Skeletal muscle tissue (tissue), 4 donors: ENCODE results near the gene ATP2B3. TPM values are rescaled to one million over a fixed set of nuclear protein-coding genes. Genes with fewer than 3 reads are reported as not detected.

Source experiments
- H3K27ac ChIP-seq: one replicate; pipeline ENCODE4 v1.7.0; 2013; ENCODE audit warnings: mild to moderate bottlenecking, low read depth, low read length, inconsistent platforms
- H3K27me3 ChIP-seq, 3 donors: one replicate each; pipeline ENCODE4 v1.7.0; 2013; ENCODE audit warnings: low read length in 3 of 3; ENCODE audit not compliant: control insufficient read depth in 3 of 3, insufficient read depth in 3 of 3
- H3K36me3 ChIP-seq, 3 donors: one replicate each; pipeline ENCODE4 v1.7.0; 2013; ENCODE audit warnings: low read length in 3 of 3; ENCODE audit not compliant: control insufficient read depth in 3 of 3, insufficient read depth in 3 of 3
- H3K4me1 ChIP-seq, 3 donors: one replicate each; pipeline ENCODE4 v1.7.0; 2013; ENCODE audit warnings: low read length in 3 of 3, mild to moderate bottlenecking in 3 of 3; ENCODE audit not compliant: control insufficient read depth in 3 of 3, insufficient read depth in 3 of 3
- H3K4me3 ChIP-seq, 3 donors: one replicate each; pipeline ENCODE4 v1.7.0; 2013; ENCODE audit warnings: low read length in 3 of 3
- H3K9ac ChIP-seq, 3 donors: one replicate each; pipeline ENCODE4 v1.7.0; 2013; ENCODE audit warnings: low read length in 3 of 3, mild to moderate bottlenecking in 3 of 3, moderate library complexity in 2 of 3, low read depth in 1 of 3
- H3K9me3 ChIP-seq, 3 donors: one replicate each; pipeline ENCODE4 v1.7.0; 2013; ENCODE audit warnings: low read length in 3 of 3; ENCODE audit not compliant: control insufficient read depth in 3 of 3
- total RNA-seq: library from RNA; depleted of rRNA; stranded (reverse); fragments of >200 nt; gene quantifications from one replicate; pipeline ENCODE4 v1.2.3, GENCODE V29; 2014
- donor health status: Osteomylitis.

ATP2B3 gene
- total RNA-seq, 1 donor from 2014 or later: 0.52 TPM

DNA sequence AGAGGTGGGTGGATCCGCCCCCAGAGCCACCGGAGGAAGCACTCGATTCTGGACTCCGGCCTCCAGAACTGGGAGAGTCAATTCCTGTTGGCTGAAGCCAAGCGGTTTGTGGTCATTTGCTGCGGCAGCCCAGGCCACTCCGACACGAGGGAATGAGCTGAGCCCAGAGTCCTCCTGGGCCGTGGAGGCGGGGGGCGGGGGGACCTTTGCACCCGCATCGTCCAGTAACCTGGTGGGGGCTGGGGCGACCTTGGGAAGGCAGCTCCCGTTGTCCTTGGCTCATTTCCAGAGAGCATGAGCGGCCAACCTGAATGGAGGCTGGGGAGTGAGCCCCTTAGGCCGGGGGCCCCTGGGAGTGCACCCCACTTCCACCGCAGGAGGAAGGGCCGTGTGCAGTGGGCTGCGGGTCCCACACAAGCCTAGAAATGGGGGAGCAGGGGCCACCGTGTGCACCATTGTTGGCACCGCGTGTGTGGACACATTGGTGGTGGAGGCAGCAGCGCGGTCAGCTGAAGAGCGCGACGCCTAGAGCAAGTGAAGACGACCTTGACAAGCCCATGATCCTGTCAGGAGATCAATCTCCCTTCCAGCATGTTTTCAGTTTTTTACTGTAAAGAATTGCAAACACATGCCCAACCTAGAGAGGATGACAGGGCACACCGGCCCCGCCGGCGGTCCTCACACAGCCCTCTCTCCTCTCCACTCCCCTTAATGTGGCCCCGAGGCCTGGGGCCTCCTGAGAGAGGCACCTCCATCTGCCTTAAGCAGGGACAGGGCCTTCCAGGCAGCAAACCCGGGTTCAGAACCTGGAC is 109.6 kb downstream of the ATP2B3 start:
- H3K27me3 ChIP-seq: peaks cover 0 to 21% (median 10%) of the 10 kb centered on the region in 3 donors
- no peaks in the 10 kb centered on the region for H3K9me3 ChIP-seq
- H3K9ac ChIP-seq: no peak overlapping the region
- no peaks in the 10 kb centered on the region for H3K4me1 ChIP-seq
- H3K27ac ChIP-seq: no peak overlapping the region
- H3K4me3 ChIP-seq: no peak overlapping the region
- H3K36me3 ChIP-seq: no peaks in the 10 kb centered on the region

- Histone ChIP-seq H3K27ac (no peak overlapping the region), H3K9ac (no peak overlapping the region), H3K4me3 (no peak overlapping the region), H3K4me1 (no peaks in the 10 kb centered on the region), H3K9me3 (no peaks in the 10 kb centered on the region), H3K27me3 (peaks cover 0 to 21% (median 10%) of the 10 kb centered on the region in 3 donors), H3K36me3 (no peaks in the 10 kb centered on the region)
Measured at GRCh38 chrX:153627675-153628111, 110.3 kb downstream of the ATP2B3 start.

- Histone ChIP-seq H3K27ac (no peak overlapping the region), H3K9ac (no peak overlapping the region), H3K4me3 (no peak overlapping the region), H3K27me3 (peaks cover 0 to 18% (median 9%) of the 10 kb centered on the region in 3 donors), H3K36me3 (no peaks in the 10 kb centered on the region), H3K4me1 (no peaks in the 10 kb centered on the region), H3K9me3 (no peaks in the 10 kb centered on the region)
Measured at GRCh38 chrX:153628129-153628528, 110.7 kb downstream of the ATP2B3 start.

DNA sequence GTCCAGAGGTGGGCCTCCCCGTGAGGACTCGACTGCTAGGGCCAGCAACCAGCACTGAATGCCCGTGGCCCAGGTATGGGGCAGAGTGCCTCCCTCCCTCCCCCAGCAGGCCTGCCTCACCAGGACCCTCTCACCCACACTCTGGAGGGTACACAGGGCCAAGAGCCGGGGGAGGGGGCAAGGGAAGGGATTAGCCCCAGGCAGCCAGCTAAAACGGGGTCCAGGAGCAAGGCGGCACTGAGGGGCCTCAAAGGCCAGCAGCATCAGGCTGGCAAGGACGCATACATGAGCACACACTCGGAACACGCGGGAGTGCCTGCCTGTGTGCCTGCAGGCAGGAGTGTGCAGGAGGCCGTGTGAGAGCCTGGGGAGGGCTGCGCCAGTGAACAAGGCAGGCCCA is 111.2 kb downstream of the ATP2B3 start:
- Histone ChIP-seq H3K4me3 (no peak overlapping the region), H3K9ac (no peak overlapping the region), H3K4me1 (no peaks in the 10 kb centered on the region), H3K36me3 (no peaks in the 10 kb centered on the region), H3K27ac (no peak overlapping the region), H3K27me3 (peaks cover 0 to 12% (median 6%) of the 10 kb centered on the region in 3 donors), H3K9me3 (no peaks in the 10 kb centered on the region)

GRCh38 chrX:153631346-153631745 is 113.9 kb downstream of the ATP2B3 start:
- Histone ChIP-seq H3K4me1 (no peaks in the 10 kb centered on the region), H3K27ac (no peak overlapping the region), H3K36me3 (no peaks in the 10 kb centered on the region), H3K9me3 (no peaks in the 10 kb centered on the region), H3K9ac (no peak overlapping the region), H3K27me3 (peaks cover 0 to 7% (median 0%) of the 10 kb centered on the region in 3 donors), H3K4me3 (no peak overlapping the region)

DNA sequence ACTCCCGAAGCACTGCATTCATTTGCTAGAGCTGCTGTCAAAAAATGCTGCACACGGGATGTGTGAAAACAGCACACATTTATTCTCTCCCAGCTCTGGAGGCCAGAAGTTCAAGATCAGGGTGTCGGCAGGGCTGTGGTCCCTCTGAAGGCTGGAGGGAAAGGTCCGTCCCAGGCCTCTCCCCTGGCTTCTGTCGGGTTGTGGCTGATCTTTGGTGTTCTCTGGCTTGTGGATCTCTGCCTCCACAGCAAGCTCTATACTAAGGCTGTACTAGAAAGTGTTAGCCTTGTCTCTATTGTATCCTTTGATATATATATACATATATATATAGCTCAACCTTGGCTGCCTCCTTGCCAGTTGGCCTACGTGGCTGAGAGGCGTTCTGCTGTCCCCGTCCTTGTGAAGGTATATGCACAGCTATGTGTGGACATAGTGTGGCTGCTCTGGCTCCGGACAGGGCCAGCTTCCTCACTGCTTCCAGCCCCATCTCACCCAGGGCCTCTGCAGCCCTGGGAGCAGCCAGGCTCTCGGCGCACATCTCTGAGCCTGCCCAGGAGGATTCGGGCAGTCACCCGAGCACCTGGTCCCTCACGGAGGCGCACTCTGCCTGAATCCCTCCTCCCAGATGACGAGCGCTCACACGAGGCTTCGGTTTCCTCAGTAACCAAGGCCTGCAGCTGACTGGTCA is 114.6 kb downstream of the ATP2B3 start:
- no peak overlapping the region for H3K4me3 ChIP-seq
- peaks cover 0 to 7% (median 0%) of the 10 kb centered on the region in 3 donors for H3K27me3 ChIP-seq
- H3K36me3 ChIP-seq: no peaks in the 10 kb centered on the region
- H3K4me1 ChIP-seq: no peaks in the 10 kb centered on the region
- no peak overlapping the region for H3K27ac ChIP-seq
- H3K9ac ChIP-seq: no peak overlapping the region
- H3K9me3 ChIP-seq: no peaks in the 10 kb centered on the region

Other genes starting within 250 kb of the ATP2B3 start
- gene PNMA6F, start 195.9 kb upstream of the ATP2B3 start, total RNA-seq: not detected
- 5.2 TPM for gene ZNF275, start 183.5 kb upstream of the ATP2B3 start, total RNA-seq
- gene PNMA6E, start 116.3 kb upstream of the ATP2B3 start, total RNA-seq: not detected
- gene ZFP92, start 106.2 kb upstream of the ATP2B3 start, total RNA-seq: 1.0 TPM
- 3.7 TPM for gene TREX2, start 71.6 kb upstream of the ATP2B3 start, total RNA-seq
- 11.0 TPM for gene HAUS7, start 47.1 kb upstream of the ATP2B3 start, total RNA-seq
- gene BGN, start 22.7 kb upstream of the ATP2B3 start, total RNA-seq: 24.5 TPM
- 13.0 TPM for gene CCNQ, start 81.5 kb downstream of the ATP2B3 start, total RNA-seq
- gene DUSP9, start 129.6 kb downstream of the ATP2B3 start, total RNA-seq: not detected
- gene PNCK, start 156.2 kb downstream of the ATP2B3 start, total RNA-seq: not detected
- 13.0 TPM for gene SLC6A8, start 170.3 kb downstream of the ATP2B3 start, total RNA-seq
- gene BCAP31, start 206.7 kb downstream of the ATP2B3 start, total RNA-seq: 83.0 TPM
- gene ABCD1, start 207.2 kb downstream of the ATP2B3 start, total RNA-seq: 10.4 TPM
- gene PLXNB3, start 246.6 kb downstream of the ATP2B3 start, total RNA-seq: 1.0 TPM